Endometrial microvascular endothelial cells (primary cell): ENCODE measurements around the gene RNPC3. TPM values are rescaled to one million over a fixed set of nuclear protein-coding genes. Genes with fewer than 3 reads are reported as not detected.
"Not testable (repeated sequence)": the region's sequence is repeated elsewhere in the genome, so short reads cannot be mapped to it uniquely, and the experiment has no call there.

Source experiments
- in situ Hi-C: cut with HindIII; loops from 2 replicates; pipeline ENCODE4 v1.10.0; 2017; ENCODE audit warnings: low sequenced_read_pairs, low pct_unique_long_range_greater_than_20kb; ENCODE audit errors: inconsistent ontology term
- total RNA-seq: library from RNA; depleted of rRNA; stranded (reverse); fragments of >200 nt; gene quantifications from one replicate; pipeline ENCODE4 v1.2.3, GENCODE V29; 2015; ENCODE audit errors: inconsistent ontology term

Gene RNPC3
- total RNA-seq, 1 donor from 2014 or later, result 6.7 TPM

- in situ Hi-C loops, result no loop called here
Observed at GRCh38 chr1:103546496-103546895, 21.0 kb downstream of the RNPC3 start.

GRCh38 chr1:103547840-103548239 lies 22.3 kb downstream of the RNPC3 start:
- in situ Hi-C loops, result no loop called here

GRCh38 chr1:103560427-103560826 lies 34.9 kb downstream of the RNPC3 start:
- in situ Hi-C loops, result no loop called here

- in situ Hi-C loops, result not testable (repeated sequence)
Observed at GRCh38 chr1:103561124-103561523, 35.6 kb downstream of the RNPC3 start.

GRCh38 chr1:103561643-103562395 lies 36.3 kb downstream of the RNPC3 start:
- in situ Hi-C loops, result no loop called here

GRCh38 chr1:103563056-103563455 lies 37.6 kb downstream of the RNPC3 start:
- in situ Hi-C loops, result no loop called here

GRCh38 chr1:103569493-103569892 lies 44.0 kb downstream of the RNPC3 start:
- in situ Hi-C loops, result no loop called here

GRCh38 chr1:103571289-103571688 lies 45.8 kb downstream of the RNPC3 start, which contains the start of gene AMY2B:
AMY2B (plus strand) TSS chr1:103571589; CDS start chr1:103571603, 14 bp downstream.
- in situ Hi-C loops, result not testable (repeated sequence)

GRCh38 chr1:103576065-103576464 lies 50.6 kb downstream of the RNPC3 start:
- in situ Hi-C loops, result no loop called here

- in situ Hi-C loops, result not testable (repeated sequence)
Observed at GRCh38 chr1:103576784-103577183, 51.3 kb downstream of the RNPC3 start.

- in situ Hi-C loops, result no loop called here
Observed at GRCh38 chr1:103582464-103582863, 57.0 kb downstream of the RNPC3 start.

- in situ Hi-C loops, result no loop called here
Observed at GRCh38 chr1:103583887-103584286, 58.4 kb downstream of the RNPC3 start.

- in situ Hi-C loops, result no loop called here
Observed at GRCh38 chr1:103584537-103584936, 59.0 kb downstream of the RNPC3 start.

- in situ Hi-C loops, result not testable (repeated sequence)
Observed at GRCh38 chr1:103602740-103603139, 77.2 kb downstream of the RNPC3 start.

Other genes starting within 250 kb of the RNPC3 start
- gene AMY2B, start 45.9 kb downstream of the RNPC3 start, total RNA-seq, result not detected
- not detected for gene AMY2A, start 91.7 kb downstream of the RNPC3 start, total RNA-seq
- not detected for gene AMY1A, start 130.1 kb downstream of the RNPC3 start, total RNA-seq
- not detected for gene AMY1B, start 170.5 kb downstream of the RNPC3 start, total RNA-seq
- not detected for gene AMY1C, start 224.2 kb downstream of the RNPC3 start, total RNA-seq